Karpas-422 (cell line): ENCODE results near the gene ACOX2. TPM values are rescaled to one million over a fixed set of nuclear protein-coding genes. Genes with fewer than 3 reads are reported as not detected.

Source experiments
- DNase-seq: peaks from one replicate; pipeline ENCODE4 v3.0.0-alpha.2; 2015
- H2AFZ ChIP-seq: fragments of 200-600 bp; sonication (generic); 2 replicates; pipeline ENCODE4 v1.6.1; 2014; ENCODE audit warnings: antibody characterized with exemption, low read length, mixed read lengths
- H3K27ac ChIP-seq: fragments of 200-600 bp; sonication (generic); 2 replicates; pipeline ENCODE4 v1.5.1; 2014; ENCODE audit warnings: mild to moderate bottlenecking, low read length, moderate library complexity
- H3K27me3 ChIP-seq: fragments of 200-600 bp; sonication (generic); 2 replicates; pipeline ENCODE4 v1.6.1; 2014; ENCODE audit warnings: low read length, mixed read lengths
- H3K36me3 ChIP-seq: fragments of 200-600 bp; sonication (generic); 2 replicates; pipeline ENCODE4 v1.6.1; 2014; ENCODE audit warnings: low read length, mixed read lengths; ENCODE audit not compliant: insufficient read depth
- H3K4me1 ChIP-seq: fragments of 200-600 bp; sonication (generic); 2 replicates; pipeline ENCODE4 v1.6.1; 2014; ENCODE audit warnings: mild to moderate bottlenecking, low read length, mixed read lengths
- H3K4me2 ChIP-seq: fragments of 200-600 bp; sonication (generic); 2 replicates; pipeline ENCODE4 v1.6.1; 2014; ENCODE audit warnings: low read length, low read depth, mild to moderate bottlenecking; ENCODE audit not compliant: poor library complexity, severe bottlenecking
- H3K4me3 ChIP-seq: fragments of 200-600 bp; sonication (generic); 2 replicates; pipeline ENCODE4 v1.5.1; 2014; ENCODE audit warnings: mild to moderate bottlenecking, antibody characterized with exemption, low read length, mixed read lengths
- H3K79me2 ChIP-seq: fragments of 200-600 bp; sonication (generic); 2 replicates; pipeline ENCODE4 v1.6.1; 2014; ENCODE audit warnings: mild to moderate bottlenecking, low read length, mixed read lengths
- H3K9ac ChIP-seq: fragments of 200-600 bp; sonication (generic); 2 replicates; pipeline ENCODE4 v1.6.0; 2014; ENCODE audit warnings: low read length
- H3K9me2 ChIP-seq: fragments of 200-600 bp; sonication (generic), shearing (Covaris generic); replicated peaks from 2 replicates; pipeline ENCODE4 v1.6.0; 2014; ENCODE audit warnings: mild to moderate bottlenecking, low read length, moderate library complexity; ENCODE audit not compliant: insufficient read depth
- H3K9me3 ChIP-seq: fragments of 300-700, 200-600 bp; sonication (generic); 2 replicates; pipeline ENCODE4 v1.6.1; 2014; ENCODE audit warnings: low read length, mixed read lengths
- H4K20me1 ChIP-seq: fragments of 200-600 bp; sonication (generic); 2 replicates; pipeline ENCODE4 v1.6.1; 2014; ENCODE audit warnings: mild to moderate bottlenecking, antibody characterized with exemption, low read length, low read depth; ENCODE audit not compliant: insufficient read depth
- total RNA-seq: library from RNA; depleted of rRNA; stranded (reverse); fragments of >200 nt; shearing (Covaris generic); gene quantifications from 2 replicates; pipeline ENCODE4 v1.2.3, GENCODE V29; 2014; ENCODE audit warnings: low replicate concordance; rRNA removed

The ACOX2 gene
- total RNA-seq, result not detected in 2 replicates

DNA sequence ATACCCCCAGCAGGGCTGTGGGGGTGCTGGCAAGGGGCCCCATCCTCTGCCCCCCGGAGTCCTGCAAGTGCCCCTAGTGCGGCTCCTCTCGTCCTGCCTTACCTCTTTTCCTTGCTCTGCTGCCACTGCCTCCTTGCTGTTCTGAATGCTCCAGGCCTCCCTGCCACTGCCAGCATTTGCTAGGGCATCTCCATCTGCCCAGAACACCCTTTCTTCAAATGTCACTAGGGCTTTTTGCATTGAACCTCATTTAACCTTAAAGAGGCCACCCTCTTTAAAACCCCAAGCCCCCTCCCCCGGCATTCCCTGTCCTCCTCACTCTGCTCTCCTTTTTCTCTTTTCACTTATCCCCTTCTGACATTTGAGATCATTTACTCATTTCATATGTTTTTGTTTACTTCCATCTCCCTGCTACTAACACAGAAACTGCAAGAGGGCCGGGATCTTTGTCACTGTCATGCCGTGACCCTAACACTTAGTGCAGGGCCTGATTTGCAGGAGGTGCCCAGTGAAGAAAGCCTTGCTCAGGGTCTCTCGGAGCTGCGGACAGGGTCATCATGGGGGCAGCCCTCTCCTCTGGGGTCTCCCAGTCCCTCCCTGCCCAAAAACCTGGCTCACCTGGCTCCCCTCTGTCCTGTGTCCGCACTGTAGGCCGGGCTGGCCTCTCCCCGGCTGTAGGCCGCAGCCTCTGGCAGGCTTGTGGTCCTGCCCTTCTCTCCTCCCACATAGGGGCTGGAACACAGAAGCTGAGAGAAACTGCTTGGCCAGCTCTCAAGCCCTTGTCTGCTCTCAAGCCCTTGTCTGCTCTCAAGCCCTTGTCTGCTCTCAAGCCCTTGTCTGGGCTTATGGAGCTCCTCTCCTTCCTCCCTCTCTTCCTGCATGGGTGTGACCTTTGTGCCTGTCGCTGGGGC, at the start of gene ACOX2:
Gene ACOX2 (minus strand): TSS at position 690 of the 911 bp plus-strand sequence. CDS start 2,084 bp downstream, outside the sequence.
- DNase-seq, result no peak
- Histone ChIP-seq H3K36me3 (no peaks in the 10 kb centered on the region), H3K9ac (no peak within 1 kb of the TSS), H4K20me1 (no peaks in the 10 kb centered on the region), H3K4me1 (peaks cover 2% of the 10 kb centered on the region; the same call in 1 of the 2 replicates), H3K9me2 (no peaks in the 10 kb centered on the region), H3K27me3 (no peaks in the 10 kb centered on the region), H3K4me3 (no peak within 1 kb of the TSS), H2AFZ (no peak within 1 kb of the TSS), H3K79me2 (no peaks in the 10 kb centered on the region), H3K27ac (no peak within 1 kb of the TSS), H3K9me3 (no peaks in the 10 kb centered on the region), H3K4me2 (no peak within 1 kb of the TSS)

DNA sequence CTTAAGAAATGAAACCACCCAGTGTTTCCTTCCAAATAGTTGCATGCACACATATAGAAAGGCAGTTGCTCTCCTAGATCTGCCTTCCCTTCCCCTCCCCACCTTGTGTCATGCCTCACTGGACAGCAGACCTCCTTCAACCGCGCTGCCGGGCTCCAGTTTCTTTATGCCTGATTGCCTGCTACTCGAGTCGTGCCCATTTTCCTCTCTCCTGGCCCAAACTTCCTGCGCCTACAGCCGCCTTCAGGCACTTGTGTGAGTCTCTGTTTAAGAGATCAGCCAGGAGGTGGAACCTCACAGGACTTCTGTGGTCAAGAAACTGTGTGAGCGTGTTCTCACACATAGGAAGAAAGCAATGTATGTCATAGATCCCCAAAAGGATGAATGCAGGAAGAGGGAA, 49.0 kb upstream of the ACOX2 start:
- no peak overlapping the region for H3K27ac ChIP-seq
- no peaks in the 10 kb centered on the region for H4K20me1 ChIP-seq
- H3K79me2 ChIP-seq, result no peaks in the 10 kb centered on the region
- H3K4me2 ChIP-seq, result peak overlapping the region; percentile 66
- H3K4me1 ChIP-seq, result peaks cover 21% of the 10 kb centered on the region
- no peaks in the 10 kb centered on the region for H3K9me3 ChIP-seq
- H3K9me2 ChIP-seq, result no peaks in the 10 kb centered on the region
- H3K9ac ChIP-seq, result no peak overlapping the region
- H2AFZ ChIP-seq, result no peak overlapping the region
- H3K4me3 ChIP-seq, result peak overlapping the region; percentile 57; the same call in 1 of the 2 replicates
- no peaks in the 10 kb centered on the region for H3K36me3 ChIP-seq
- peaks cover 3% of the 10 kb centered on the region; the same call in 1 of the 2 replicates for H3K27me3 ChIP-seq
- no peak for DNase-seq

DNA sequence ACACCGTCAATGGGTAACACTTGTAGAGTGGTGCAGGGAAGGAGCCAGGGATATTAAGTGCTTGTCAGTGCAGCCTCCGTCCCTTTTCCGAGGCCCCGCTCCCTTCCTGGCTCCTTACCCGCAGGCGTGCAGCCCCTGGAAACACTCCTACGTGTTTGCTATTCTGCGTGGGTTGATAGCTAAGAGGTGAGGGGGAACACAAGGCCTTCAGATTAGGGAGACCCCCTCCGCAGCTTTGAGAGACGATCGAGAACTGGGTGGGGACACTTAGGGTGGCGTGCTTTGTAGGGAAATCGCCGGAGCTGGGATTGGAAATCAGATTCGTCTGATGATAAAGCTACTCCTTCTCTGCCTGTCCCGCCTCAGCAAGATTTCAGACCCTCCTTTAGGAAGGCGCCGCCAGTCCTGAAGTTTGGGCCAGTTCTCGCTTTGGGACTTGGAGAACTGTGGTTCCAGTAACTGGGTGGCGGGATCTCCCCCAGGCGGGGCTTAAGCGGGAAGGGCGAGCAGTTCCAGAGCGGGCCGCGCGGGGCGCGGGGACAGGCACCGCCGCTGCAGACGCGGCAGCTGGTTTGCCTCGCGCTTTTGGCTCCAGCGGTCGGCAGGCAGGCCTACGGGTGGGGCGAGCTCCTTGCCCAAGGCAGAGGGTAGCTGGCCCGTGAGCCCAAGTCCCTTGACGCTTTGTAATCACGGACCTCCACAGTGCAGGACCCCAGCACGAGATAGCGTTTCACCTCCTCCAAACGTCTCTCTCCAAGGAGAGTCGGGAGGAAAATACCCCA, 48.2 kb upstream of the ACOX2 start:
- H3K36me3 ChIP-seq, result no peaks in the 10 kb centered on the region
- peak; percentile 82 for DNase-seq
- H3K9me3 ChIP-seq, result no peaks in the 10 kb centered on the region
- no peaks in the 10 kb centered on the region for H3K9me2 ChIP-seq
- H3K4me2 ChIP-seq, result peak overlapping the region; percentile 66
- H2AFZ ChIP-seq, result peak overlapping the region; percentile 73; the same call in 1 of the 2 replicates
- H3K9ac ChIP-seq, result peak overlapping the region; percentile 35; the same call in 1 of the 2 replicates
- H3K27me3 ChIP-seq, result peaks cover 3% of the 10 kb centered on the region; the same call in 1 of the 2 replicates
- no peaks in the 10 kb centered on the region for H3K79me2 ChIP-seq
- peak overlapping the region; percentile 57 for H3K4me3 ChIP-seq
- H3K27ac ChIP-seq, result no peak overlapping the region
- peaks cover 21% of the 10 kb centered on the region for H3K4me1 ChIP-seq
- H4K20me1 ChIP-seq, result no peaks in the 10 kb centered on the region

DNA sequence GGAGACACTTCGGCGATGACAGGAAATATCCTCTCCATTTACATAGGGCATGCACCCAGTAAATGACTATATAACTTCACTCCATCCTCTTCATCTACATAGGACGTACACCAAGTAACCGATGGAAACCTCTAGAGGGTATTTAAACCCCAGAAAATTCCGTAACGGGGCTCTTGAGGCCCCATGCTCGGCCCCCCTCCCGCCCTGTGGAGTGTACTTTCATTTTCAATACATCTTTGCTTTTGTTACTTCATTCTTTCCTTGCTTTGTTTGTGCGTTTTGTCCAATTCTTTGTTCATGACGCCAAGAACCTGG, 47.7 kb upstream of the ACOX2 start:
- 0 out of 2 replicates have a peak overlapping the region, but pooled peaks have one; percentile 73 for H2AFZ ChIP-seq
- peaks cover 3% of the 10 kb centered on the region; the same call in 1 of the 2 replicates for H3K27me3 ChIP-seq
- H3K79me2 ChIP-seq, result no peaks in the 10 kb centered on the region
- H3K4me3 ChIP-seq, result peak overlapping the region; percentile 57
- no peaks in the 10 kb centered on the region for H3K9me2 ChIP-seq
- no peak overlapping the region for H3K9ac ChIP-seq
- H3K4me1 ChIP-seq, result peaks cover 21% of the 10 kb centered on the region
- H3K9me3 ChIP-seq, result no peaks in the 10 kb centered on the region
- DNase-seq, result no peak
- no peaks in the 10 kb centered on the region for H4K20me1 ChIP-seq
- peak overlapping the region; percentile 66 for H3K4me2 ChIP-seq
- no peak overlapping the region for H3K27ac ChIP-seq
- no peaks in the 10 kb centered on the region for H3K36me3 ChIP-seq

DNA sequence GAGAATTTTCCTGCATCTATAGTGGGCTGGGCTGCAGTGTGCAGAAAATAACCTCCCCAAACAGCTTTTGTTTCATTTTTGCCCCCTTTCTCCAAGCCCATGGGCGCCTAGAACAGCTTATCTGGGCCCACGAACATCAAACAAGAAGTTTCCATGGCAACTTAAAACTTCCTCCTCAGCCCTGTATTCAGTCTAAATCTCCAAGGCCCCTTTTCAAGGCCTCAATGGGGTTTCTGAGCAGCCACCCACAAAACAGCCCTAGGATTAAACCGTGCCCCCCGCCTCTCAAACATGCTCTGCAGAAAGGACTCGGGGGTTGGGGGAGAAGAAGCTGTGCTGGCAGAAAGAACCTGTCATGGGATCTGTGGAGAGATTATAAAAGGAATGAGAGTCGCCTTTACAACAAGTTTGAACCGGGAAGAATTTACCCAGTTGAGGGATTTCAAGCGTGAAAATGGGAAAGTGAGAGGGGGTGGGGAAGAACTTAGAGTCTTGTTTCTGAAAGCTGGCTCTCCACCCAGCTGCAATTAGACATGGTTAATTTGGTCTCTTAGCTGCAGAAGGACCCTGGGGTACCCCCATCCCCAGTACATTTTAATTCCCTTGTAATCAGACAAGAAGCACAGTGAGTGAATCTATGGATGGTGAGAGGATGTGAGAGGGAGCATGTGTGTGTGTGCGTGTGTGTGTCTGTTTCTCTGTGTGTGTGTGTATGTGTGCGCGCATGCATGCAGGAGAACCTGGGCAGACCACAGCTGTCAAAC, 44.5 kb upstream of the ACOX2 start:
- Histone ChIP-seq H3K4me1 (peaks cover 21% of the 10 kb centered on the region), H3K27ac (no peak overlapping the region), H3K36me3 (no peaks in the 10 kb centered on the region), H3K9me3 (no peaks in the 10 kb centered on the region), H3K9ac (no peak overlapping the region), H4K20me1 (no peaks in the 10 kb centered on the region), H2AFZ (no peak overlapping the region), H3K9me2 (no peaks in the 10 kb centered on the region), H3K27me3 (peaks cover 3% of the 10 kb centered on the region; the same call in 1 of the 2 replicates), H3K4me2 (no peak overlapping the region), H3K4me3 (no peak overlapping the region), H3K79me2 (no peaks in the 10 kb centered on the region)
- DNase-seq, result no peak

DNA sequence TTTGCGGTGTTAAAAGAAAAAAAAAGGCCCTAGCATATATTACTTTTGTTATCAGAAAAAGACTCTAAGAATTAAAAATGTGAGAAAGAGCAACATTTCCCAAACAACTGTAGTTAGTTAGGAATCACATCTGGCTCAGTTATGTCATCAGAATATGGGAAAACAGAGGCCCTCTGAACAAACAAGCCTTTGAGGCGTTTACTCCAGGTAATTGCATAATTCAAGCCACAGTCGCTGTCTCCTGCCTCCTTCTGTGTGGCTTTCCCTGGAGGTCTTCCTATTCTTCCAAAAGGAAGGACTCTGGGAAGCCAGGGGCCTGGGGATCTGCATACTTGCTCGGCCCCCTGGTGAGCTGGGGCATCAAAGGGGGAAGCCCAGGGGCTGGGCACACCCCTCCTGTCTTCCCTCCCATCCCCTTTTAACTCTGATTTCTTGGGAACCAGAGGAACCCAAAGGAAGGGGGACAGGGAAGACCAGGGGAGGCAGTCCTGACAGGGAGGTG, 43.9 kb upstream of the ACOX2 start:
- peaks cover under 1% of the 10 kb centered on the region; the same call in 1 of the 2 replicates for H3K27me3 ChIP-seq
- no peaks in the 10 kb centered on the region for H3K79me2 ChIP-seq
- no peaks in the 10 kb centered on the region for H3K9me3 ChIP-seq
- peaks cover 18% of the 10 kb centered on the region for H3K4me1 ChIP-seq
- H3K4me2 ChIP-seq, result no peak overlapping the region
- H3K36me3 ChIP-seq, result no peaks in the 10 kb centered on the region
- no peak overlapping the region for H3K4me3 ChIP-seq
- H3K9me2 ChIP-seq, result no peaks in the 10 kb centered on the region
- no peak overlapping the region for H2AFZ ChIP-seq
- no peak overlapping the region for H3K27ac ChIP-seq
- H3K9ac ChIP-seq, result no peak overlapping the region
- no peak for DNase-seq
- no peaks in the 10 kb centered on the region for H4K20me1 ChIP-seq

DNA sequence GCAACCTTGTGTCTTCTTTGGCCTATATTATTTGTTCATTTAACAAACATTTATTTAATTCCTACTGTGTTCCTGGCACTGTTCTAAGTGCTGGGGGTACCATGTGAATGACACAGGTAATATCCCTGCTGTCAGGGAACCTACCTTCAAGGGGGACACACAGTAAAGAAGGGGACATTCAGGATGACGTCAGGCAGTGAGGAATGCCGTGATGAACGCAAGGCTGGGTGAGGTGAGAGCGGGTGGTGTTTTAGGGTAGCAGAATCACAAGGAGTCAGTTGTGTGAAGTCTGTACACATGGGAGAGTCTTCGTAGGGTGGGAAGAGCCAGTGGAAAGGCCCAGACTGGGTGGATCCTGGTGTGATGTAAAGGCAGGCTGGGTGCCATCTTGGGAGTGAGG, 41.9 kb upstream of the ACOX2 start:
- no peak for DNase-seq
- no peaks in the 10 kb centered on the region for H3K27me3 ChIP-seq
- H3K9ac ChIP-seq, result no peak overlapping the region
- no peaks in the 10 kb centered on the region for H3K79me2 ChIP-seq
- H3K4me3 ChIP-seq, result no peak overlapping the region
- peaks cover 5% of the 10 kb centered on the region for H3K4me1 ChIP-seq
- no peak overlapping the region for H3K27ac ChIP-seq
- H3K36me3 ChIP-seq, result no peaks in the 10 kb centered on the region
- no peaks in the 10 kb centered on the region for H3K9me3 ChIP-seq
- no peak overlapping the region for H2AFZ ChIP-seq
- no peaks in the 10 kb centered on the region for H3K9me2 ChIP-seq
- H4K20me1 ChIP-seq, result no peaks in the 10 kb centered on the region
- H3K4me2 ChIP-seq, result no peak overlapping the region
